ENCODE data around the gene NDRG3.
"Not testable (repeated sequence)": the region's sequence is repeated elsewhere in the genome, so short reads cannot be mapped to it uniquely, and the experiment has no call there.

NDRG3 gene

DNA sequence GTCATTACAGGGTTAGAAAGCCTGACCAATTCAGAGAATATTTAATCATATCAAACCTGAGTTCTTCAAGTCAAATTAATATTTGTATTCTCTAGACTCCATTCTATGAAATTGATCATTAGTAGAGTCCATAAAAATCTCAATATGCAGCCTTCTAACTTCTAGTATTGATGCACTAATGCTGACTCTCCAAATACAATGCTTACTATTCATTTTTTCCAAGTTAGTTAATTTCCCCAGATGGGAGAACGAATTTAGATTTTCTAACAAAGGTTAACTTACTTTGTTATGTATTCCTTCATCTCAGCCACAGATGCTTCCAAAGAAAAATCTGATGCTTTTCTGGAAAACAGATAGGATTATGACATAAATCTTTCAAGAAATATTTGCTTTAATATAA lies 12.4 kb upstream of the NDRG3 start:
- no peak for DNase-seq

DNA sequence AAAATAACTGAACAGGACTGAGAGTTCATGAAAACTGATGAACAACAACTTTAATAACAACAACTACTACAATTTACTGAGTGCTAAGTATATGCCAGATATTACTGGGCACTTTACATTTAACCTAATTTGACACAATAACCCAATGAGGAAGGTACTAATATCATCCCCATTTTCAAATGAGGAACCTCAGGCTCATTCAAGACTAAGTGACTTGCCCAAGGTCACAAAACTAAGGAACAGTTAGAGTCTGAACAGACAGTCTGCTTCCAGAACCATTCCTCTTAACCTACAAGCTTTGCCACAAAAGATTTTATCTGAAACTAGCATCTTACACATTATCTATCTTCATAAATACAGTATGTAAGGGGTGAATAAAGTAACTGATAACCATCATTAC lies 10.6 kb upstream of the NDRG3 start:
- DNase-seq = no peak

- DNase-seq = peak; percentile 71
Observed at GRCh38 chr20:36754656-36755222, 8.8 kb upstream of the NDRG3 start.

GRCh38 chr20:36752582-36752981 lies 6.7 kb upstream of the NDRG3 start:
- no peak for DNase-seq

GRCh38 chr20:36745234-36745926 lies 510 bp downstream of the NDRG3 start:
- DNase-seq = no peak

GRCh38 chr20:36744764-36745191 lies 1.1 kb downstream of the NDRG3 start:
- DNase-seq = no peak

DNA sequence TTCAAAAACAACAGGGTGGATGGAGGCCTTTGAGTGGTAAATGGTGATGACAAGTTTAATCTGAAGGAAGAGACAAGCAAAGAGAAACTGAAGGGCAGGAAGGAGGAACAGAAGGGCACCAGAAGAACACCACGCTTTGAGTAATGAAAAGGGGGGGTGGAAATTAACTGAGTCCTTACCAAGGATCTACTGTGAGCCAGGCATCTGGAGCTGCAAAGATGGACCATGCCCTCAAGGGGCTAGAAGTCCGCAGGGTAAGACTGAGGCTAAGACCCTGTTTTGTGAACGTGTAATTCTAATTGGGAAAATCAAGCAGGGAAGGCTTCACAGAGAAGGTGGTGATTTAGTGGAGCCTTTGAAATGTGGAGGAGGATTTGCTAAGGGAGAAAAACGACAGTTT lies 1.6 kb downstream of the NDRG3 start:
- no peak for DNase-seq

- no peak for DNase-seq
Observed at GRCh38 chr20:36742558-36742957, 3.3 kb downstream of the NDRG3 start.

- no peak for DNase-seq
Observed at GRCh38 chr20:36741072-36741471, 4.8 kb downstream of the NDRG3 start.

GRCh38 chr20:36737183-36737499 lies 8.7 kb downstream of the NDRG3 start:
- no peak for DNase-seq

DNA sequence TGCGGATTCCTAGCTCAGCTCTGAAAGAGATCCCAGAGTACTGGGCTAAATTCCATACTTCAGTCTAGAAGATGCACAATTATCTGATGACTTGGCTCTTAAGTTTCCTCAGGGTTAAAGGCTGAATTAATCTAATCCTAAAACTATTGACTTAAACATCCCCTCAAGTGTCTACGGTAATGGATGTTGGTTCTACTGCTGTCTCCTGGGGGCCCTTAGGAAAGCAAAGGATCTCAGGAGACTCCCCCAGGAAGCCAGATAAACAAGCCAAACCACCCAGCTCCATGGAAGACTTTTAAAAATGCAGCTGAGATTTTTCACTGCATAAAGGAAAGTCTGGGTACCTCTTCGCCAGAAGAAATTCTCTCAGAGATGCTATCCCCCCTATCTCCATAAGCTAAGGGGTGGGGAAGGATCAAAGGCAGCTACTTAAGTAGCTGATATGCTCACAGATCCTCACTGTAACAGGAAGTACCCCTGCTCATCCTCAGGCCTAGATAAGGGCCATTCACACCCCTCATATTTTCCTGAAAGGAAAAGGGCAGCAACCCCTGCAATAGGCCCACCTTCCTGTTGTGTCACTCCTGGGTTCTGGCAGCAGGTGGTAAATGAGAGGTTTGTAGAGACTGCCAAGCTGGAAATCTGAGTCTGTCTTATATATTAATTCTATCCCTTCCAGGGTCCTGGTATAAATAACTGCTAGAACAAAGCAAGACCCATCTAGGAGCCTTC lies 9.3 kb downstream of the NDRG3 start:
- no peak for DNase-seq

DNA sequence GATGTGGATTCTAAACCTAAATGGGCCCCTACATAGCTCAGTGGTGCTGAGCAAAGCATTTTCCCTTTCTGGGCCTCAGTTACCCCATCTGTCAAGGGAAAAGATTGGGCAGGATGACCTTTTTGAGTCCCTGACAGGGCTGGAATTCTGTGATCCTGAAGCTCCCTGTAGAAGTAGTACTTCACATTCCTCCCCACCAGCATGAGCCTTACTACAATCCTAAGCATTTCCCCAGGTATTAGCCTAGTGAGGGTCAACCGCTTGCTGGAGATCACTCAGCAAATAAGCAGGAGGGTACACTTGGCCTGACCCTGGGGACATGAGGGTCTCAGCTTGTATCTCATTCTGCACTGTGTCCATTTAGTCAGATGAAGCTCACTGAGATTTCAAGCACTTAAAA lies 13.4 kb downstream of the NDRG3 start:
- DNase-seq = no peak

GRCh38 chr20:36728986-36729385 lies 16.9 kb downstream of the NDRG3 start:
- DNase-seq = no peak

- DNase-seq = no peak
Observed at GRCh38 chr20:36726168-36726567, 19.7 kb downstream of the NDRG3 start.

DNA sequence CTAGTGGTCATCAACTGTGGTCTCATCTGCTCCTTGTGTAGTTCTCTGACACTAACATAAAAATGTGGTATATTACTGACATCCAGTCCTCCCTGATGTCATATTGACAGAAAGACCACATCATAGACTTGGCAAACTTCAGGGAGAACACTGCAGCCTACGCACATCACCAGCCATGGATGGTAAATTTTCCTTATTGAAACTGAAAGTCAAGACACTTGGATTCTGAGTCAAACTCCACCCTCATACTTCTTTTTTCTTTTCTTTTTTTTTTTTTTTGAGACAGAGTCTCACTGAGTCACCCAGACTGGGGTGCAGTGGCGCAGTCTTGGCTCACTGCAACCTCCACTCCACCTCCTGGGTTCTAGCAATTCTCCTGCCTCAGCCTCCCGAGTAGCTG lies 25.4 kb downstream of the NDRG3 start:
- no peak for DNase-seq

DNA sequence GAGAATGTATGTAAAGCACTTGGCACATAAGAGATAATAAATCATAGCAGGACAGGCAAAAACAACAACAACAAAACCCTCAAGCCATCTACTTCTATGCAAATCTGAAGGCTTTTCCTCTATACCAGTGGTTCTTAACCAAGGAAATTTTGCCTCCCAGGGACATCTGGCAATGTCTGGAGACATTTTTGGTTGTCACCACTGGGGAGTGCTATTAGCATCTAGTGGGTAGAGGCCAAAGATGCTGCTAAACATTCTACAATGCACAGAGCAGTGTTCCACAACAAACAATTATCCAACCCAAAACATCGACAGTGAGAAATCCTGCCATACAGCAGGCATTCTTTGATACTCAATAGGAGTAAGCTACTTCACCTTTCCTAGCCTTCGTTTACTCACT lies 28.2 kb downstream of the NDRG3 start:
- peak; percentile 36 for DNase-seq

- no peak for DNase-seq
Observed at GRCh38 chr20:36717021-36717420, 28.9 kb downstream of the NDRG3 start.

GRCh38 chr20:36712775-36713174 lies 33.1 kb downstream of the NDRG3 start:
- DNase-seq = no peak

GRCh38 chr20:36709126-36709525 lies 36.8 kb downstream of the NDRG3 start:
- DNase-seq = no peak

GRCh38 chr20:36703530-36703929 lies 42.4 kb downstream of the NDRG3 start:
- no peak for DNase-seq

DNA sequence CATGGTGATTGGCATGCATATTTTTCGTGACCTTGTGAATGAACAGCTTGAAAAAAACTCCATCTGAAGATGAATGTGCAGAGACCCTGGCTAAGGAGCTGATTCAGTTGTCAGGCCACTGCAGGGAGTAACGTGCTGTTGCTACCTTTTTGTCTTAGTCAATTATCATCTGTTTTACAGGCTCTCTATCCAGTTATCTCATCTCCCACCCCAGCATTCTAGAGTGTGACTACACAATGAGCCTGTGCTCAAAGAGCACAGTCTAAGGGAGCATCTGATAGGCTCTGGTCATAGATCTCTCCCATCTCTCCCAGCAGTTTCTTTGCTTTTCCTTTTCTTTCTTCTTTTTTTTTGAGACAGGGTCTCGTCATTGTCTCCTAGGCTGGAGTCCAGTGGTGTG lies 45.5 kb downstream of the NDRG3 start:
- no peak for DNase-seq

- DNase-seq = not testable (repeated sequence)
Observed at GRCh38 chr20:36695467-36695866, 50.4 kb downstream of the NDRG3 start.

GRCh38 chr20:36688630-36689029 lies 57.3 kb downstream of the NDRG3 start:
- no peak for DNase-seq

DNA sequence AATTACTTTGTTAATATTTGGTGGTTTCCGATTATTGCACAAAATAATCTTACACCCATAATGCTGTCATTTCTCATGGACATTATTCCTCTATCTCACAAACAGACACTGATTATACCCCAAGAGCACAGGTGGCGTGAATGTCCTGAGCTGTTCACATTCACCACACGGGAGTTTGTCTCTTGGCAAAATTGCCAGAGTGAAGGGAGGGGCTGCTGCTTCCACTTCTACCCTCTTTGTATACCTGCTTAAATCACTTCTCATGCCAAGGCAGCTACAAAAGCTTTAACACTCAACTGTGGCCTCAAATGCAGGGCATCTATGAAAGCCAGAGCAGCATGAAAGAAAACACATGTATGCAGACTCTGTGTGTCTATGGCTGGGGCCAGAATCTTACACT lies 58.0 kb downstream of the NDRG3 start:
- no peak for DNase-seq

DNA sequence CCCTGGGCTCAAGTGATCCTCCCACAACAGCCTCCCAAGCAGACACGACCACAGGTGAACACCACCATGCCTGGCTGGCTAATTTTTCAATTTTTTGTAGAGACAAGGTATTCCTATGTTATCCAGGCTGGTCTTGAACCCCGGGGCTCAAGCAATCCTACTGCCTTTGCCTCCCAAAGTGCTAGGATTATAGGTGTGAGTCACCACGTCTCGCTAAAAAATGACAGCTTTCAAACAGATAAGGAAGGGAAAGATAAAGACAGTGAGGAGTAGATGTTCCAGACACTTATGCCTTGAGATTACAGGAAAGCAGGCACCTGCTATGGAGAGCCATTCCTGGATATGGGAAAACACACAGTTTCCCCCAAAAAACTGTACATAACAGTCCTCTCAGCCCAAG lies 58.9 kb downstream of the NDRG3 start:
- DNase-seq = no peak

Data from CD4-positive, alpha-beta T cell treated with Interleukin-21 for 1 hour (primary cell).